ENCODE results near the gene TAB2.

DNA sequence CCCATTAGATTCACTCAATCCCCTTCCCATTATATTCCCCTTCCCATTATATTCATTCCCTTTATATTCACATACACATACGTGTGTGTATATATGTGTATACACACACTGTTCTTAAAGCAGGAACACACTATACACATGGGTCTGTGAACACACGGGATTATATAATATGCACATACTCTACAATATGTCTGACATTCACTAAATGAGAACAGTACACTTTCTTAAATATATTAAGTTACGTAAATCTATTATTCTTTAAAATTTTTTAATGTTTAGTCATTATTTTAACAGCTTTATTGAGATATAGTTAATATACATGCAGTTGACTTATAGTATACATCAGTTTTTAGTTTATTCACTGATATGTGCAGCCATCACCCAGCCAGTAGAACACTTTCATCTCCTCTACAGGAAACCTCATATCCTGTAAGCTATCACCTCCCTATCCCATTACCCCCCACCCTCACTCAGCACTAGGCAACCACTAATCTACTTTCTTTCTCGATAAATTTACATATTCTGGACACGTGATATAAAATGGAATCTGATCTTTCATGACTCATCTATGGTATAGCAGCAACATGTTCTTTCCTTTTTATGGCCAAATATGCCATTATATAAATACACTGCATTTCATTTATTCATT, 68.6 kb downstream of the TAB2 start:
- TF ChIP-seq YY1 (IDR thresholded peaks at IDR 0.05; ENCODE audit: insufficient read depth, insufficient read length) (no peak), SUZ12 (IDR thresholded peaks at IDR 0.05; ENCODE audit: extremely low read depth, insufficient read depth, insufficient read length) (no peak)
